ENCODE results near the gene SMARCAD1. TPM values are rescaled to one million over a fixed set of nuclear protein-coding genes. Genes with fewer than 3 reads are reported as not detected.
A peak's percentile ranks its signal among the peaks of the same experiment; 100 is the strongest.
"Not testable (repeated sequence)": the region's sequence is repeated elsewhere in the genome, so short reads cannot be mapped to it uniquely, and the experiment has no call there.

The SMARCAD1 gene
- total and polyA plus RNA-seq, 5 donors from 2014 or later: 10.4 to 17.6 (median 12.5) TPM

- H3K36me3 ChIP-seq (ENCODE audit: control insufficient read depth, insufficient read depth, low read length): no peaks in the 10 kb centered on the region
- Mint-ChIP-seq H3K27ac (no peak overlapping the region), H3K27me3 (no peaks in the 10 kb centered on the region), H3K4me1 (no peaks in the 10 kb centered on the region), H3K4me3 (no peak overlapping the region), H3K36me3 (no peaks in the 10 kb centered on the region), H3K9me3 (no peaks in the 10 kb centered on the region)
- H3K27ac ChIP-seq (ENCODE audit: insufficient read depth, low read length, poor library complexity, severe bottlenecking): no peak overlapping the region
- no peaks in the 10 kb centered on the region for H3K27me3 ChIP-seq (ENCODE audit: control insufficient read depth, insufficient read depth, low read length)
- no peak for DNase-seq
- no peak for ATAC-seq (ENCODE audit: low read depth in 2 of 2)
- H3K4me3 ChIP-seq (ENCODE audit: low read depth, low read length): no peak overlapping the region
- H3K4me1 ChIP-seq (ENCODE audit: control insufficient read depth, insufficient read depth, low read length, poor library complexity, severe bottlenecking): no peaks in the 10 kb centered on the region
- no peaks in the 10 kb centered on the region for H3K9me3 ChIP-seq (ENCODE audit: control insufficient read depth in 2 of 2, low read length in 2 of 2)
These were observed 91.1 kb downstream of the SMARCAD1 start for GRCh38 chr4:94298725-94299252.

- no peaks in the 10 kb centered on the region for H3K27me3 Mint-ChIP-seq
- ATAC-seq (ENCODE audit: low read depth in 2 of 2): no peak
These were observed 94.5 kb downstream of the SMARCAD1 start for GRCh38 chr4:94302191-94302590.

GRCh38 chr4:94304365-94304971, 96.8 kb downstream of the SMARCAD1 start:
- H3K36me3 ChIP-seq (ENCODE audit: control insufficient read depth, insufficient read depth, low read length): no peaks in the 10 kb centered on the region
- H3K36me3 Mint-ChIP-seq: no peaks in the 10 kb centered on the region
- no peak for ATAC-seq (ENCODE audit: low read depth in 2 of 2)
- no peaks in the 10 kb centered on the region for H3K9me3 Mint-ChIP-seq
- H3K9me3 ChIP-seq (ENCODE audit: control insufficient read depth in 2 of 2, low read length in 2 of 2): no peaks in the 10 kb centered on the region
- no peak overlapping the region for H3K4me3 Mint-ChIP-seq
- H3K27me3 ChIP-seq (ENCODE audit: control insufficient read depth, insufficient read depth, low read length): no peaks in the 10 kb centered on the region
- H3K27ac ChIP-seq (ENCODE audit: insufficient read depth, low read length, poor library complexity, severe bottlenecking): no peak overlapping the region
- H3K4me1 Mint-ChIP-seq: peaks cover 0 to 7% (median 0%) of the 10 kb centered on the region in 4 donors
- H3K27ac Mint-ChIP-seq: no peak overlapping the region
- peak in 2 of 3 donors; percentile 13 to 51 for DNase-seq
- H3K4me1 ChIP-seq (ENCODE audit: control insufficient read depth, insufficient read depth, low read length, poor library complexity, severe bottlenecking): no peaks in the 10 kb centered on the region
- H3K27me3 Mint-ChIP-seq: no peaks in the 10 kb centered on the region
- no peak overlapping the region for H3K4me3 ChIP-seq (ENCODE audit: low read depth, low read length)

More at GRCh38 chr4:94302191-94302590, 94.5 kb downstream of the SMARCAD1 start:
- Mint-ChIP-seq H3K9me3 (no peaks in the 10 kb centered on the region), H3K4me3 (no peak overlapping the region), H3K4me1 (peaks cover 0 to 7% (median 0%) of the 10 kb centered on the region in 4 donors), H3K36me3 (no peaks in the 10 kb centered on the region), H3K27ac (no peak overlapping the region)
- H3K9me3 ChIP-seq (ENCODE audit: control insufficient read depth in 2 of 2, low read length in 2 of 2): no peaks in the 10 kb centered on the region
- no peaks in the 10 kb centered on the region for H3K4me1 ChIP-seq (ENCODE audit: control insufficient read depth, insufficient read depth, low read length, poor library complexity, severe bottlenecking)
- H3K4me3 ChIP-seq (ENCODE audit: low read depth, low read length): no peak overlapping the region
- no peak for DNase-seq
- H3K36me3 ChIP-seq (ENCODE audit: control insufficient read depth, insufficient read depth, low read length): no peaks in the 10 kb centered on the region
- H3K27ac ChIP-seq (ENCODE audit: insufficient read depth, low read length, poor library complexity, severe bottlenecking): no peak overlapping the region
- H3K27me3 ChIP-seq (ENCODE audit: control insufficient read depth, insufficient read depth, low read length): no peaks in the 10 kb centered on the region

GRCh38 chr4:94305466-94306225, 98.0 kb downstream of the SMARCAD1 start:
- H3K36me3 Mint-ChIP-seq: no peaks in the 10 kb centered on the region
- H3K27ac Mint-ChIP-seq: no peak overlapping the region
- H3K9me3 Mint-ChIP-seq: peaks cover 0 to 1% (median 0%) of the 10 kb centered on the region in 7 donors
- no peaks in the 10 kb centered on the region for H3K27me3 ChIP-seq (ENCODE audit: control insufficient read depth, insufficient read depth, low read length)
- no peak overlapping the region for H3K4me3 Mint-ChIP-seq
- no peaks in the 10 kb centered on the region for H3K27me3 Mint-ChIP-seq
- no peaks in the 10 kb centered on the region for H3K36me3 ChIP-seq (ENCODE audit: control insufficient read depth, insufficient read depth, low read length)
- ATAC-seq (ENCODE audit: low read depth in 2 of 2): no peak
- H3K4me1 ChIP-seq (ENCODE audit: control insufficient read depth, insufficient read depth, low read length, poor library complexity, severe bottlenecking): no peaks in the 10 kb centered on the region
- no peak overlapping the region for H3K27ac ChIP-seq (ENCODE audit: insufficient read depth, low read length, poor library complexity, severe bottlenecking)
- no peaks in the 10 kb centered on the region for H3K9me3 ChIP-seq (ENCODE audit: control insufficient read depth in 2 of 2, low read length in 2 of 2)
- H3K4me1 Mint-ChIP-seq: peaks cover 0 to 7% (median 0%) of the 10 kb centered on the region in 4 donors
- H3K4me3 ChIP-seq (ENCODE audit: low read depth, low read length): no peak overlapping the region
- no peak for DNase-seq

GRCh38 chr4:94306713-94307112, 99.0 kb downstream of the SMARCAD1 start:
- no peak overlapping the region for H3K4me3 Mint-ChIP-seq
- H3K27me3 Mint-ChIP-seq: no peaks in the 10 kb centered on the region
- Histone ChIP-seq H3K36me3 (ENCODE audit: control insufficient read depth, insufficient read depth, low read length) (no peaks in the 10 kb centered on the region), H3K27me3 (ENCODE audit: control insufficient read depth, insufficient read depth, low read length) (no peaks in the 10 kb centered on the region), H3K9me3 (ENCODE audit: control insufficient read depth in 2 of 2, low read length in 2 of 2) (no peaks in the 10 kb centered on the region), H3K4me1 (ENCODE audit: control insufficient read depth, insufficient read depth, low read length, poor library complexity, severe bottlenecking) (no peaks in the 10 kb centered on the region), H3K27ac (ENCODE audit: insufficient read depth, low read length, poor library complexity, severe bottlenecking) (no peak overlapping the region), H3K4me3 (ENCODE audit: low read depth, low read length) (no peak overlapping the region)
- peaks cover 0 to 7% (median 0%) of the 10 kb centered on the region in 4 donors for H3K4me1 Mint-ChIP-seq
- ATAC-seq (ENCODE audit: low read depth in 2 of 2): no peak
- H3K36me3 Mint-ChIP-seq: no peaks in the 10 kb centered on the region
- no peak for DNase-seq
- no peak overlapping the region for H3K27ac Mint-ChIP-seq
- peaks cover 0 to 1% (median 0%) of the 10 kb centered on the region in 7 donors for H3K9me3 Mint-ChIP-seq

GRCh38 chr4:94307231-94307871, 99.7 kb downstream of the SMARCAD1 start:
- Histone ChIP-seq H3K9me3 (ENCODE audit: control insufficient read depth in 2 of 2, low read length in 2 of 2) (no peaks in the 10 kb centered on the region), H3K4me3 (ENCODE audit: low read depth, low read length) (no peak overlapping the region), H3K4me1 (ENCODE audit: control insufficient read depth, insufficient read depth, low read length, poor library complexity, severe bottlenecking) (no peaks in the 10 kb centered on the region), H3K27me3 (ENCODE audit: control insufficient read depth, insufficient read depth, low read length) (no peaks in the 10 kb centered on the region), H3K36me3 (ENCODE audit: control insufficient read depth, insufficient read depth, low read length) (no peaks in the 10 kb centered on the region), H3K27ac (ENCODE audit: insufficient read depth, low read length, poor library complexity, severe bottlenecking) (no peak overlapping the region)
- Mint-ChIP-seq H3K27ac (no peak overlapping the region), H3K9me3 (peaks cover 0 to 1% (median 0%) of the 10 kb centered on the region in 7 donors), H3K4me3 (no peak overlapping the region), H3K4me1 (peaks cover 0 to 7% (median 0%) of the 10 kb centered on the region in 4 donors), H3K27me3 (no peaks in the 10 kb centered on the region), H3K36me3 (no peaks in the 10 kb centered on the region)
- no peak for DNase-seq
- ATAC-seq (ENCODE audit: low read depth in 2 of 2): no peak

- not testable (repeated sequence) for DNase-seq; H3K27me3 Mint-ChIP-seq; H3K4me1 Mint-ChIP-seq; ATAC-seq (ENCODE audit: low read depth in 2 of 2); H3K9me3 ChIP-seq (ENCODE audit: control insufficient read depth in 2 of 2, low read length in 2 of 2); H3K4me3 Mint-ChIP-seq; H3K36me3 ChIP-seq (ENCODE audit: control insufficient read depth, insufficient read depth, low read length); H3K27ac Mint-ChIP-seq; H3K4me1 ChIP-seq (ENCODE audit: control insufficient read depth, insufficient read depth, low read length, poor library complexity, severe bottlenecking); H3K36me3 Mint-ChIP-seq; H3K27ac ChIP-seq (ENCODE audit: insufficient read depth, low read length, poor library complexity, severe bottlenecking); H3K27me3 ChIP-seq (ENCODE audit: control insufficient read depth, insufficient read depth, low read length); H3K4me3 ChIP-seq (ENCODE audit: low read depth, low read length)
- H3K9me3 Mint-ChIP-seq: peaks cover 0 to 20% (median 8%) of the 10 kb centered on the region in 7 donors
These were observed 112.3 kb downstream of the SMARCAD1 start for GRCh38 chr4:94319927-94320326.

Data from CD4-positive, CD25-positive, alpha-beta regulatory T cell (primary cell).